ENCODE measurements around the gene SMARCA5. TPM values are rescaled to one million over a fixed set of nuclear protein-coding genes. Genes with fewer than 3 reads are reported as not detected.

Gene SMARCA5
- total RNA-seq, 1 donor from 2014 or later = 104 TPM

- H3K27ac Mint-ChIP-seq (ENCODE audit: unreplicated experiment) = no peak overlapping the region
Observed at GRCh38 chr4:143598816-143599215, 85.3 kb downstream of the SMARCA5 start.

GRCh38 chr4:143599827-143600226 lies 86.3 kb downstream of the SMARCA5 start:
- no peak for TF ChIP-seq CTCF (conservative IDR thresholded peaks at IDR 0.05)
- no peaks in the 10 kb centered on the region for H3K36me3 Mint-ChIP-seq (ENCODE audit: low read depth)
- no peaks in the 10 kb centered on the region for H3K9me3 Mint-ChIP-seq
- no peak overlapping the region for H3K27ac Mint-ChIP-seq (ENCODE audit: unreplicated experiment)
- H3K4me3 Mint-ChIP-seq = no peak overlapping the region
- peaks cover 8% of the 10 kb centered on the region for H3K27me3 Mint-ChIP-seq (ENCODE audit: low read depth)
- H3K4me1 Mint-ChIP-seq = no peaks in the 10 kb centered on the region
- DNase-seq (ENCODE audit: low read depth, low spot score) = no peak

More at GRCh38 chr4:143598816-143599215, 85.3 kb downstream of the SMARCA5 start:
- H3K36me3 Mint-ChIP-seq (ENCODE audit: low read depth) = peaks cover 3% of the 10 kb centered on the region
- H3K9me3 Mint-ChIP-seq = peaks cover 6% of the 10 kb centered on the region
- peaks cover 10% of the 10 kb centered on the region for H3K27me3 Mint-ChIP-seq (ENCODE audit: low read depth)
- no peak overlapping the region for H3K4me3 Mint-ChIP-seq
- TF ChIP-seq CTCF (conservative IDR thresholded peaks at IDR 0.05) = no peak
- H3K4me1 Mint-ChIP-seq = no peaks in the 10 kb centered on the region
- no peak for DNase-seq (ENCODE audit: low read depth, low spot score)

- Mint-ChIP-seq H3K4me3 (no peak overlapping the region), H3K27me3 (ENCODE audit: low read depth) (peaks cover 7% of the 10 kb centered on the region), H3K9me3 (peaks cover 5% of the 10 kb centered on the region), H3K27ac (ENCODE audit: unreplicated experiment) (no peak overlapping the region), H3K36me3 (ENCODE audit: low read depth) (no peaks in the 10 kb centered on the region), H3K4me1 (no peaks in the 10 kb centered on the region)
- no peak for DNase-seq (ENCODE audit: low read depth, low spot score)
- no peak for TF ChIP-seq CTCF (conservative IDR thresholded peaks at IDR 0.05)
Observed at GRCh38 chr4:143606480-143606879, 93.0 kb downstream of the SMARCA5 start.

Other genes with a start within 250 kb of the SMARCA5 start
- gene GAB1, start 176.8 kb upstream of the SMARCA5 start, total RNA-seq = 27.2 and 29.2 TPM in 2 replicates
- gene FREM3, start 187.0 kb downstream of the SMARCA5 start, total RNA-seq = not detected in 2 replicates

All from neural crest cell (in vitro differentiated cells).